ENCODE measurements around the gene PILRA. TPM values are rescaled to one million over a fixed set of nuclear protein-coding genes. Genes with fewer than 3 reads are reported as not detected.

PILRA gene
- total and polyA plus RNA-seq, 10 of the 15 experiments (the other 5 are each of a cell fraction or from before 2014, with no cell fraction given) = 6.6 to 43.3 (median 11.5) TPM

DNA sequence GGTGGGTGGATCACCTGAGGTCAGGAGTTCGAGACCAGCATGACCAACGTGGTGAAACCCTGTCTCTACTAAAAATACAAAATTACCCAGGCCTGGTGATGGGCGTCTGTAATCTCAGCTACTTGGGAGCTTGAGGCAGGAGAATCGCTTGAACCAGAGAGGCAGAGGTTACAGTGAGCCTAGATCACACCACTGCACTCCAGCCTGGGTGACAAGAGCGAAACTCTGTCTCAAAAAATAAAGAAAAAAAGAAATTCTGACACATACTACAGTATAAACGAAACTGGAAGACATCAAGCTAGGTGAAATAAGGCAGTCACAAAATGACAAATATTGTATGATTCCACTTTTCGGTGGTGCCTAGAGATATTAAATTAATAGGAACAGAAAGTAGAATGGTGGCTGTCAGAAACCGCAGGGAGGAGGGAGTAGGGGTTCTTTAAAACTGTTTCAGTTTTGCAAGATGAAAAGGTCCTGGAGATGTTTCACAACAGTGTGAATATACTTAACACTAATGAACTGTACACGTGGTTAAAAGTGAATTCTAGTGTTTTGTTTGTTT, 23.2 kb downstream of the PILRA start (continued):
- TF ChIP-seq, protein P1, sequence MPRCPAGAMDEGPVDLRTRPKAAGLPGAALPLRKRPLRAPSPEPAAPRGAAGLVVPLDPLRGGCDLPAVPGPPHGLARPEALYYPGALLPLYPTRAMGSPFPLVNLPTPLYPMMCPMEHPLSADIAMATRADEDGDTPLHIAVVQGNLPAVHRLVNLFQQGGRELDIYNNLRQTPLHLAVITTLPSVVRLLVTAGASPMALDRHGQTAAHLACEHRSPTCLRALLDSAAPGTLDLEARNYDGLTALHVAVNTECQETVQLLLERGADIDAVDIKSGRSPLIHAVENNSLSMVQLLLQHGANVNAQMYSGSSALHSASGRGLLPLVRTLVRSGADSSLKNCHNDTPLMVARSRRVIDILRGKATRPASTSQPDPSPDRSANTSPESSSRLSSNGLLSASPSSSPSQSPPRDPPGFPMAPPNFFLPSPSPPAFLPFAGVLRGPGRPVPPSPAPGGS (IDR thresholded peaks at IDR 0.05; ENCODE audit: borderline replicate concordance, insufficient read depth, low read depth, low read length, poor library complexity, severe bottlenecking) = peak; percentile 49
- TF ChIP-seq NFIC (IDR thresholded peaks at IDR 0.05; ENCODE audit: low read depth, low read length) = peak; percentile 94
- TF ChIP-seq IKZF1 (conservative IDR thresholded peaks at IDR 0.05) = peak; percentile 82
- TF ChIP-seq, protein P2, sequence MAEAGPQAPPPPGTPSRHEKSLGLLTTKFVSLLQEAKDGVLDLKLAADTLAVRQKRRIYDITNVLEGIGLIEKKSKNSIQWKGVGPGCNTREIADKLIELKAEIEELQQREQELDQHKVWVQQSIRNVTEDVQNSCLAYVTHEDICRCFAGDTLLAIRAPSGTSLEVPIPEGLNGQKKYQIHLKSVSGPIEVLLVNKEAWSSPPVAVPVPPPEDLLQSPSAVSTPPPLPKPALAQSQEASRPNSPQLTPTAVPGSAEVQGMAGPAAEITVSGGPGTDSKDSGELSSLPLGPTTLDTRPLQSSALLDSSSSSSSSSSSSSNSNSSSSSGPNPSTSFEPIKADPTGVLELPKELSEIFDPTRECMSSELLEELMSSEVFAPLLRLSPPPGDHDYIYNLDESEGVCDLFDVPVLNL (IDR thresholded peaks at IDR 0.05; ENCODE audit: low read depth, low read length) = no peak
- peak; percentile 43; the same call in 1 of the 2 replicates for TF ChIP-seq CREB1 (IDR thresholded peaks at IDR 0.05; ENCODE audit: low read depth)
- peak; percentile 11 for TF ChIP-seq RELA (IDR thresholded peaks at IDR 0.05; ENCODE audit: borderline replicate concordance, partially characterized antibody)
- TF ChIP-seq CHD1 (IDR thresholded peaks at IDR 0.05; ENCODE audit: low read depth, low read length) = no peak
- TF ChIP-seq, protein P3, sequence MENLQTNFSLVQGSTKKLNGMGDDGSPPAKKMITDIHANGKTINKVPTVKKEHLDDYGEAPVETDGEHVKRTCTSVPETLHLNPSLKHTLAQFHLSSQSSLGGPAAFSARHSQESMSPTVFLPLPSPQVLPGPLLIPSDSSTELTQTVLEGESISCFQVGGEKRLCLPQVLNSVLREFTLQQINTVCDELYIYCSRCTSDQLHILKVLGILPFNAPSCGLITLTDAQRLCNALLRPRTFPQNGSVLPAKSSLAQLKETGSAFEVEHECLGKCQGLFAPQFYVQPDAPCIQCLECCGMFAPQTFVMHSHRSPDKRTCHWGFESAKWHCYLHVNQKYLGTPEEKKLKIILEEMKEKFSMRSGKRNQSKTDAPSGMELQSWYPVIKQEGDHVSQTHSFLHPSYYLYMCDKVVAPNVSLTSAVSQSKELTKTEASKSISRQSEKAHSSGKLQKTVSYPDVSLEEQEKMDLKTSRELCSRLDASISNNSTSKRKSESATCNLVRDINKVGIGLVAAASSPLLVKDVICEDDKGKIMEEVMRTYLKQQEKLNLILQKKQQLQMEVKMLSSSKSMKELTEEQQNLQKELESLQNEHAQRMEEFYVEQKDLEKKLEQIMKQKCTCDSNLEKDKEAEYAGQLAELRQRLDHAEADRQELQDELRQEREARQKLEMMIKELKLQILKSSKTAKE (IDR thresholded peaks at IDR 0.05; ENCODE audit: low read depth, poor library complexity, severe bottlenecking) = peak; percentile 97
- peak; percentile 99 for TF ChIP-seq RUNX3 (IDR thresholded peaks at IDR 0.05; ENCODE audit: low read length)
- no peak for TF ChIP-seq SIX5 (IDR thresholded peaks at IDR 0.05; ENCODE audit: low read depth, low read length, severe bottlenecking)
- no peak for TF ChIP-seq NRF1 (conservative IDR thresholded peaks at IDR 0.05; ENCODE audit: low read depth, low read length)
- TF ChIP-seq, protein P4, sequence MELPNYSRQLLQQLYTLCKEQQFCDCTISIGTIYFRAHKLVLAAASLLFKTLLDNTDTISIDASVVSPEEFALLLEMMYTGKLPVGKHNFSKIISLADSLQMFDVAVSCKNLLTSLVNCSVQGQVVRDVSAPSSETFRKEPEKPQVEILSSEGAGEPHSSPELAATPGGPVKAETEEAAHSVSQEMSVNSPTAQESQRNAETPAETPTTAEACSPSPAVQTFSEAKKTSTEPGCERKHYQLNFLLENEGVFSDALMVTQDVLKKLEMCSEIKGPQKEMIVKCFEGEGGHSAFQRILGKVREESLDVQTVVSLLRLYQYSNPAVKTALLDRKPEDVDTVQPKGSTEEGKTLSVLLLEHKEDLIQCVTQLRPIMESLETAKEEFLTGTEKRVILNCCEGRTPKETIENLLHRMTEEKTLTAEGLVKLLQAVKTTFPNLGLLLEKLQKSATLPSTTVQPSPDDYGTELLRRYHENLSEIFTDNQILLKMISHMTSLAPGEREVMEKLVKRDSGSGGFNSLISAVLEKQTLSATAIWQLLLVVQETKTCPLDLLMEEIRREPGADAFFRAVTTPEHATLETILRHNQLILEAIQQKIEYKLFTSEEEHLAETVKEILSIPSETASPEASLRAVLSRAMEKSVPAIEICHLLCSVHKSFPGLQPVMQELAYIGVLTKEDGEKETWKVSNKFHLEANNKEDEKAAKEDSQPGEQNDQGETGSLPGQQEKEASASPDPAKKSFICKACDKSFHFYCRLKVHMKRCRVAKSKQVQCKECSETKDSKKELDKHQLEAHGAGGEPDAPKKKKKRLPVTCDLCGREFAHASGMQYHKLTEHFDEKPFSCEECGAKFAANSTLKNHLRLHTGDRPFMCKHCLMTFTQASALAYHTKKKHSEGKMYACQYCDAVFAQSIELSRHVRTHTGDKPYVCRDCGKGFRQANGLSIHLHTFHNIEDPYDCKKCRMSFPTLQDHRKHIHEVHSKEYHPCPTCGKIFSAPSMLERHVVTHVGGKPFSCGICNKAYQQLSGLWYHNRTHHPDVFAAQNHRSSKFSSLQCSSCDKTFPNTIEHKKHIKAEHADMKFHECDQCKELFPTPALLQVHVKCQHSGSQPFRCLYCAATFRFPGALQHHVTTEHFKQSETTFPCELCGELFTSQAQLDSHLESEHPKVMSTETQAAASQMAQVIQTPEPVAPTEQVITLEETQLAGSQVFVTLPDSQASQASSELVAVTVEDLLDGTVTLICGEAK (IDR thresholded peaks at IDR 0.05; ENCODE audit: borderline replicate concordance) = peak; percentile 31; the same call in 1 of the 2 replicates
- TF ChIP-seq, protein P5, sequence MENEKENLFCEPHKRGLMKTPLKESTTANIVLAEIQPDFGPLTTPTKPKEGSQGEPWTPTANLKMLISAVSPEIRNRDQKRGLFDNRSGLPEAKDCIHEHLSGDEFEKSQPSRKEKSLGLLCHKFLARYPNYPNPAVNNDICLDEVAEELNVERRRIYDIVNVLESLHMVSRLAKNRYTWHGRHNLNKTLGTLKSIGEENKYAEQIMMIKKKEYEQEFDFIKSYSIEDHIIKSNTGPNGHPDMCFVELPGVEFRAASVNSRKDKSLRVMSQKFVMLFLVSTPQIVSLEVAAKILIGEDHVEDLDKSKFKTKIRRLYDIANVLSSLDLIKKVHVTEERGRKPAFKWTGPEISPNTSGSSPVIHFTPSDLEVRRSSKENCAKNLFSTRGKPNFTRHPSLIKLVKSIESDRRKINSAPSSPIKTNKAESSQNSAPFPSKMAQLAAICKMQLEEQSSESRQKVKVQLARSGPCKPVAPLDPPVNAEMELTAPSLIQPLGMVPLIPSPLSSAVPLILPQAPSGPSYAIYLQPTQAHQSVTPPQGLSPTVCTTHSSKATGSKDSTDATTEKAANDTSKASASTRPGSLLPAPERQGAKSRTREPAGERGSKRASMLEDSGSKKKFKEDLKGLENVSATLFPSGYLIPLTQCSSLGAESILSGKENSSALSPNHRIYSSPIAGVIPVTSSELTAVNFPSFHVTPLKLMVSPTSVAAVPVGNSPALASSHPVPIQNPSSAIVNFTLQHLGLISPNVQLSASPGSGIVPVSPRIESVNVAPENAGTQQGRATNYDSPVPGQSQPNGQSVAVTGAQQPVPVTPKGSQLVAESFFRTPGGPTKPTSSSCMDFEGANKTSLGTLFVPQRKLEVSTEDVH (IDR thresholded peaks at IDR 0.05; ENCODE audit: low read depth, partially characterized antibody) = peak; percentile 34
- TF ChIP-seq, protein P6, sequence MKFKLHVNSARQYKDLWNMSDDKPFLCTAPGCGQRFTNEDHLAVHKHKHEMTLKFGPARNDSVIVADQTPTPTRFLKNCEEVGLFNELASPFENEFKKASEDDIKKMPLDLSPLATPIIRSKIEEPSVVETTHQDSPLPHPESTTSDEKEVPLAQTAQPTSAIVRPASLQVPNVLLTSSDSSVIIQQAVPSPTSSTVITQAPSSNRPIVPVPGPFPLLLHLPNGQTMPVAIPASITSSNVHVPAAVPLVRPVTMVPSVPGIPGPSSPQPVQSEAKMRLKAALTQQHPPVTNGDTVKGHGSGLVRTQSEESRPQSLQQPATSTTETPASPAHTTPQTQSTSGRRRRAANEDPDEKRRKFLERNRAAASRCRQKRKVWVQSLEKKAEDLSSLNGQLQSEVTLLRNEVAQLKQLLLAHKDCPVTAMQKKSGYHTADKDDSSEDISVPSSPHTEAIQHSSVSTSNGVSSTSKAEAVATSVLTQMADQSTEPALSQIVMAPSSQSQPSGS (IDR thresholded peaks at IDR 0.05; ENCODE audit: low read length) = peak; percentile 91
- 0 out of 2 replicates have a peak, but pooled peaks have one; percentile 49 for TF ChIP-seq ZNF207 (IDR thresholded peaks at IDR 0.05; ENCODE audit: borderline replicate concordance)
- 0 out of 2 replicates have a peak, but pooled peaks have one; percentile 54 for TF ChIP-seq SMARCA5 (IDR thresholded peaks at IDR 0.05)
